HG02759 (cell line): ENCODE data around the gene TAS1R2.
"Not testable (repeated sequence)": the region's sequence is repeated elsewhere in the genome, so short reads cannot be mapped to it uniquely, and the experiment has no call there.

Source experiments
- ATAC-seq: cut with Tn5 transposase; IDR thresholded peaks from one replicate; pipeline ENCODE4 v1.9.1; 2021; ENCODE audit warnings: mild to moderate bottlenecking, moderate library complexity; ENCODE audit not compliant: unreplicated experiment

The TAS1R2 gene

DNA sequence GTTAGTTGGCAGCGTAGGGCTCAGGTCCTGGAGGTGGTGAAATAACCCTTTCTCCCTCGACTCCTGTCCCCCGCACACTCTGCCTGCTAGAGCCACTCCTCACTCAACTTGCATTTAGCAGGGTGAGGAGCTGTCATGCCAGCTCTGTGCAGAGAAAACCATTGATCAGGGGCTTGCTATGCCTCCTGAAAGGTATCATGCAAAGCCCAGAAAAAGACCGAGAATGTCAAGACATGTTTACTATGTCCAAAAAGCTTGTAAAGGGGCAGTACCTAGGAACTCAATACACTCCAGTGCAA lies 24.9 kb upstream of the TAS1R2 start:
- ATAC-seq = no peak

DNA sequence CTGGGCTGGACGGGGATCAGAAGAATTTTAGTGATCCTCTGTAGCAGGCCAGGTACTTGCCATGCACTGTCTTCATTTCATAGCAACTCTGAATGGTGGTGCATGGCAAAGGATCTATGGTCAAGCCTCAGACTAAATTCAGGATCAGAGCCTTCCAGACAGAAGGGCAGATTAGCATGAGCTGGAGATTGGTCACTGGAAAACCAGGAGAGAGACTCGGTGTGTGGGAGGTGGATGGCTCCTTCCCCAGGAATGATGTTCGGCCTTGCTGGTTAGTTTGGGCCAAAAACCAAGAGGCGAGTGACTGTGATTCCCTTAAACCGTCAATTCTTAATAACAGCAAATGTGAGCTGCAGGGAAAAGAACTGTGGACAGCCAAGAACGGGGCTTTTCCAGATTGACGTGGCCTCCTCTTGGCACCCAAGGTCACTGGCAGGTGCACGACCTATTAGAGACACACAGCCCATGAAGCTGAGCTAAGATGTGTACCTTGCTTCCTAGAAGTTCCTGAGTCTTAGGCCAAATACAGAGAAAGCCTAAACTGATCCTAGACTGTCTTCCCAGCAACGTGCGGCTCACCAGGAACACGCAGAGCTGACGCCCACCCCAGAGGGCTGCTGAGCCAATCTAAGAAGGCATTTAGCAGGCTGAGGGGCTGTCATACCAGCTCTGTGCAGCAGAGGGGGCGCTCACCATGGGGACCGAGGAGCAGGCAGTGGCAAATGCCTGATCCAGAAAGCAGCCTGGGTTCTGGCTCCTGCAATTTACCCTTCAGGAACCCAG lies 24.4 kb upstream of the TAS1R2 start:
- ATAC-seq = no peak

DNA sequence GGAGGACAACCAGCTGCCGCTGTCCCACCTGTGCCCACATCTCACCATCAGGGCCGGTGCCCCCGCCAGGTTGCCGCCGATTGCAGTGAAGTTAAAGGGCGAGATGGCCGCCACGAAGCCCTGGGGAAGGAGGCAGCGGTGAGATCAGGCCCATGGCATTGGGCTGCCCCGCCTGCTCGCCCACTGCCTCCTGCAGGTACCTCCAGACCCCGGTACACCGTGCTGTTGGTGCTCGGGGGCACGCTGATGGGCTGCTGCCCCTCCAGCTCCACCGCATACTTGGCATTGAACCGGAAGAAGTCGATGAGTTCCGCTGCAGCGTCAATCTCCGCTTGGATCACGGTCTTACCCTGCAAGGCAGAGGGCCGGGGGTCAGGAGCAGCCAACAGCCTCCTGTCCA lies 23.6 kb upstream of the TAS1R2 start:
- no peak for ATAC-seq

DNA sequence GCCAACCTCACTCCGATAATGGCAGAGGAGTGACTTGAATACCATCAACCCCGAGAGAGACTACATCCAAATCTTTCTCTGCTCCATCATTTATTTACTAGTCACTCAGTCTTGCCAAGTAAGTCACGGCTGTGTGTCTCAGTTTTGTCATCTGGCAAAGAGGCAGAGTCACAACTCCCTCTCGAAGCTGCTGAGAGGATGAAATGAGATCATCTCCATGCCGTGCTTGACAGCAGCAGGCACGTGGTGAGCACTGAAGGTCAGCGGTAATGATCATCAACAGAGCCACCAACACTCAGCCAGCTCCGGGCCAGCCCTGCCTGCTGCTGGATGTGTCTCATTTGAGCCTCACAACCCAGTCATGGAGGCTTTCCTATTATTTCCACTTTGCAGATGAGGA lies 23.0 kb upstream of the TAS1R2 start:
- ATAC-seq = no peak

DNA sequence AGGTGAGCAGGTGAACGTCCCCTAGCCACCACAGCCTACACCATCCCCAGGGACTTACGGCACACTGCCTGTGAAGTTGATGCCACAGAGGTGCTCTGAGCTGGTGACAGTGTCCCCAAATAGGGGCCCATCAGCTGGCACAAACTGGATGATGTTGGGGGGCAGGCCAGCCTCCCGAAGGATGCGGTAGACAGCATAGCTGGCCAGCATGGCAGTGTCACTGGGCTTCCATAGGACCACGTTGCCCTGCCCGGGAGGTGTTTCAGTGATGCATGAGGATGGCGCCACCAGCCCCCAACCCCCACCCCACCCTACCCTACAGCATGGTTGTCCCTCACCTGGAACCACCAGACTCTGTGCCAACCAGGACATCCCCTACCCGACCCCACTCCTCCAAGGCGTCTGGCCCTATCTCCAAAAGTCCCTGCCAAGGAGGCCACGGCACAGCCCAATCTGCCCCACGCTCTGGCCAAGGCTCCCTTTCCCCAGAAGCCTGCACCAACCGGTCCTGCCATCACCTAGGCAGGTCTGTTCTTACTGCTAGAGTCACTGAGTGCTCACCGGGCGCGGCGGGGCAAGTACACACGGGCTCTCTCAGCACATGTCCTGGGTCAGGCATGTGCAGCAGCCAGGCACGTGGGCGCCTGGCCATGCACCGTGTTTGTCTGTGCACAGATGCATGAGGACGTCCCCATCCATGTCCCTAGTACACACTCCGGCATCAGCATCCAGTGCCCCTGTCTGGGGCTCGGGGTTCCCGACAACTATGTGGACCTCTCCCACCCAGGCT lies 22.4 kb upstream of the TAS1R2 start:
- ATAC-seq = no peak

DNA sequence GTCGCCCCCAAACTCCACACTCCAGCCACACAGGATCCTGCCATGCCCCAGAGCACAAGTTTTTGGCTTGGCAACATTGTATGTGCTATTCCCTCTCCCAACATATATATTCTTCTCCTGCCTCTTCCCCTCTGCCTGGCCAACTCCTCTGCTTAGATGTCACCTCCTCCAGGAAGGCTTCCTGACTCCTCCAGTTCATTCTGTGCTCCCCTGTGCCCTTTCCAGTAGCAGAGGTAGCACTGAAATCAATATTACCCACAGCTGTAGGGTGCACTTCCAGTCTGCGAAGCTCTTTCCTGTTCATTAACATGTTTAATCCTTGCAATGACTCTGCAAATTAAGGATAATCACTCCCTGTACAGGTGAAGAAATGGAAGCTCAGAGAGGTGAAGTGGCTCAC lies 21.7 kb upstream of the TAS1R2 start:
- no peak for ATAC-seq

DNA sequence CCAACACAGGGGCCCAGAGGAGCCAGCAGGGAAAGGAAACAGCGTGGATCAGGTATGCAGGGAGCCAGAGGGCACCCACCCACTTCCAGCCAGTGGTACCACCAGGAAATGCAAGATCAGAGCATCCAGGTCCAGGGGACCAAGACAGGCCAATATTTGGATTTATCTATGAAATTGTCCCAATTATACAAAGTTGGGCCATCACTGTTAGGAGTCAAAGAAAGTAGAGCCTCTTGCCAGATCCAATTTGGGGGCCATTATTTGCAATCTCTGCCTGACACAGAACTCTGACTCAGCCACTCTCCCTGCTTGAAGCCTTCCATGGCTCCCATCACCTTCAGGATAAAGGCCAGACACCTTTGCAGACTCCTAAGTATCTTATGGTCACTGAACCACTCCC lies 21.1 kb upstream of the TAS1R2 start:
- no peak for ATAC-seq

DNA sequence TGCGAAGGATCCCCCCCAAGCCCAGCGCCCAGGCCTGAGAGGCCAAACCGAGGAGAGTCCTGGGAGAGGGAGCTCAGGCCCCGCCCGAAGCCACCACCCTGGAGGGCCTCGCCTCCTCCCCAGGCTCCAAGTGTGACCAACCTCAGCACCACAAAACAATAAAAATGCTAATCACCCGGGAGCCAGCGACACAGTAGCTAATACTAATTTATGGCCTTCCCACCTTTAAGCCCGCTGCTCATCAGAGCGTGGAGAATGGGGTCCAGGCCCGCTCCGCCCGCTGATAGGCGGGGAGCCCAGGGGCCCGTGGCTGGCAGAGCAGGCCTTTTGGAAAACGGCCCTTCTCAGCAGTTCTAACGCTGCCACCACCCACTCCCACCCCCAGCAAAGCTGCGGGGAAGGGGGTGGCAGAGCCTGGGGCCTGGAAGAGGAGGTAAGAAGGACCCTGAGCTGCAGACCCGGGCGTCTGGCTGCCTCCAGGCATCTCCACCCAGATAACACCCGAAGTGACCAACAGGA lies 20.4 kb upstream of the TAS1R2 start:
- no peak for ATAC-seq

DNA sequence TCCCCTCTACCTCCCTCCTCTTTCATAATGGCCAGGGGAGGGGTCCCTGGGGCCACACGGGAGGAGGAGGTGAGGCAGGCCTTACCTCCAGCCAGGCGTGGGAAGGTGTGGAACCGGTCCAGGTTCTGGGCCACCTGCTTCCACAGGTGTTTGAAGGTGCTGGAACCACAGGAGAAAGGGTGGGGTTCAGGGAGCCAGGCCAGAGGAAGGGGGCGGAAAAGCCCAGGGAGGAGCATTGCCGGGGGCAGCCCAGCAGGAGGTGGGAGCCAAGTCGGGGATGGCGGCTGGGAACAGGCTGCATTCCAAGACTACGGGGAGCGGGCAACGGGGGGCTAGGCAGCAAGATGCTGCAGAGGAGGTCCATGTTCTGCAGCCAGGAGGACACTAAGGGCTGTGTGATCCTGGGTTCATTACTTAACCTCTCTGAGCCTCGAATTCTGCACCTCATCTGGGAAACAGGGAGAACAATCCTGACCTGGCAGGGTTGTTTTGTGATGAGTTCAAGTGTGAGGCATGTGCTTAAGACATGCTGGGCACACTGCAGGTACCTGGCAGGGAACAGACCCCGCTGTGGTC lies 19.8 kb upstream of the TAS1R2 start:
- no peak for ATAC-seq

DNA sequence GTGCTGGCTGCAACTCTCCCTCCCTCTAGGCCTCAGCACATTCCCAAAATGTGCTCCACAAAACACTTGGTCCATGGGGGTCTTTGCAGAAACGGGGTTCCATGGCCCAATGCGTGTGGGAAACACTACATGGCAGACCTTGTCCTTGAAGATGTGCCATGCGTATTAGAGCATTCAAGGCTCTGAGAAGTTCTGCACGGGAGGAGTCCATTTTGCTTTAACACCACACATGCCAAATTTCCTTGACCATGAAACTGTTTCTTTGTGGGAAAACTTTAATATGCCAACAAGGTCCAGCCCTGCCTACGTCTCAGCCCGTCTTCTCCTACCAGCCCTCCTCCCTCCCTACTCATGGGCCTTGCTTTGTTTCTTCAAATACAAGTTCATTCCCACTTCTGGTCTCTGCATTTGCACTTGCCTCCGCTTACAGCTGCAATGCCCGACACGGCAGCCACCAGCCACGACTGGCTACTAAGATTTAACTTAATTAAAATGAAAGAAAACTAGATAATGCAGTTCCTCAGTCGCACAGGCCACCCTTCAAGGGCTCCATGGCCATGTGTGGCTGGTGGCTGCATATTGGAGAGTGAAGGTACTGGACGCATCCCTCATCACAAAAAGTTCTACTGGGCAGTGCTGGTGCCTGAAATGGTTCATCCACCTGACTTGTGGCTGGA lies 19.2 kb upstream of the TAS1R2 start:
- ATAC-seq = no peak

DNA sequence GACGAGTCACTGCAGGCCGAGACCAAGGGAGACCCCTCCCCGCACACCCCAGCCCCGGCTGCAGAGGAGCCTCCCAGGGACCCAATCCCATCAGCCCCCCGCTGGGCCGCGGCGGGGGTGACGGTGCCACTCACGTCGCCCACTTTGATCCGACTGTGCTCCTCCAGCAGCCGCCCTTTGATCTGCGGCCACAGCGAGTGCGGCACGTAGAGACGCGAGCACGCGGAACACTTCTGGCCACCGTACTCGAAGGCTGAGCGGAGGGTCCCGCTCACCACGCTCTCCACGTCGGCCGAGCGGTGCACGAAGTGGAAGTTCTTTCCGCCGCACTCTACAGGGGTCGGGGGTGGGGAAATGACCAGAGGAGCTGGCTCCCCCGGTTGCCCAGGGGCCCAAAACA lies 17.8 kb upstream of the TAS1R2 start:
- ATAC-seq = no peak

DNA sequence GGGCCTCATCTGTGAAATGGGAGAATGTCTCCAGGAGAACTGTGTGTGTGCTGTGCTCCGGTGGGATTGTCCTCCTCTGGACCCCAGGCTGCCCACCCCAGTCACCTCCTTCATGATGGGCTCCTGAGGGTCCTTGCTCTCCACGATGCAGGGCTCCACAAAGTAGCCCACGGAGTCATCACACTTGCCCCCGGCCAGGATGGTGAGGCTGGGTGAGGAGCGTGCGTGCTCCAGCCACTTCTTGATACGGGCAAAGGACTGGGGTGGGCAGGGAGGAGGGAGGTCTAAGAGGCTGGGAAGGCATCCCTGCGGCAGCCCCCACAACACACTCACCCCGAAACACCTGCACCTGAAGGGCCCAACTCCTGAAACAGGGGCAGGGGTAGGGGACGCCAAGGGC lies 16.8 kb upstream of the TAS1R2 start:
- no peak for ATAC-seq

DNA sequence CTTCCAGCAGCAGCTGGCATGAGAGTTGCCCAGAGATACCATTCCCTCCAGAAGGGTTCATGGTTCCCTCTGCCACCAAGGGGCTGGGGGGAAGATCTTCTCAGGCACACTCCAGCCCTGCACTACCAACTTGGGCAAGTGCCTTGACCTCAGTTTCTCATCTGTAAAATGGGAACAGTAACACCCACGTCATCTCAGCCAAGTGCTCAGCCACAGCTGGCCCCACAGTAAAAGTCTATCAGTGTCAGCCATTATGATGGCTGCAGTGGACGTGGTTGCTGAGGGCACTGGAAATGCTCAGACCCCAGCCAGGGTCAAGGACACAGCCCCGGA lies 16.3 kb upstream of the TAS1R2 start:
- ATAC-seq = no peak

DNA sequence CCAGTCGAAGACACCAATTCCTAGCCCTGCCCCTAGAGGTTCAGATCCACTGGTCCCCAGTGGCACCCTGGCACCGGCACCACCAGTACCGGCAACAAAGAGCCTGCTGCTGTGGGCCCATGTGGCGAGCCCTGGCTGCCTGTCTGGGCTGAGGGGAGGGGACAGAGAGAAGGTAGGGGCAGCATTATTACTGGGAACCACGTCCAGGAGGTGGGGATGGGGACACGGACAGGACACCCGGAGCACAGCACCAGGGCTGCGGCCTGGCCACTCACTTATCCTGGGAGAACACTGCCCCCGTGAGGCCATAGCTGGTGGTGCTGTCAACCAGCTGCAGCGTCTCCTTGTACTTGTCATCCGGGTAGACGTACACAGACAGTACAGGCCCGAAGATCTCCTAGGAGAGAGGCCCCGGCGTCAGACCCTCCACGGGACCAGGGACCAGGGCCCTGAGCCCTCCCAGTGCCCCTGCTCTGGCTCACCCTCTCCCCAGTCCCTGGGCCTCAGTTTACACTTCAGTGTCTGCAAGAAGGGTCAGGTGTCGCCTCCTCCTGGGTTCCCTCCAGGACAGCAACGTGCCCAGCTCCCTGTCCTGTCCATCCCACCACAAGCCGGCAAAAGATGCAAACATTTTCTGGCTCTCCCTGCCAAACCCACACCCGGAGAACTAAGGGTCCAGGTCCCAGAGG lies 15.8 kb upstream of the TAS1R2 start:
- no peak for ATAC-seq

DNA sequence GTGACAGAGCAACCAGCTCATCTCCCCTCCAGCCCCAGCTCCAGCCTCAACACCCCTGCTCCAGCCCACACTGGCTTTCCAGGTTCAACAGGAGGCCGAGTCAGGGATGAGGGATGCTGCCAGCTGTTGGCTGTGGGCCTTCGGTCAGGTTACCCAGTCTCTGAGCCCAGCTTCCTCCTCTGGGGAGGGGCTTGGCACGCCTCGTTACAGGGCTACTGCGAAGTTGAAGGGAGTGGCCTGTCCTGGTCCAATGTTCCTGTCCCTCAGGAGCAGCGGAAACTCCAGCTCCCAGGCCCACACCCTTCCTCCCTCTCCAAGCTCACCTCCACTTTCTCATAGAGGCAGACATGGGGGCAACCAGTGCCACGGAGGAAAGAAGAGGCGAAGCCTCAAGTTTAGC lies 15.1 kb upstream of the TAS1R2 start:
- no peak for ATAC-seq

DNA sequence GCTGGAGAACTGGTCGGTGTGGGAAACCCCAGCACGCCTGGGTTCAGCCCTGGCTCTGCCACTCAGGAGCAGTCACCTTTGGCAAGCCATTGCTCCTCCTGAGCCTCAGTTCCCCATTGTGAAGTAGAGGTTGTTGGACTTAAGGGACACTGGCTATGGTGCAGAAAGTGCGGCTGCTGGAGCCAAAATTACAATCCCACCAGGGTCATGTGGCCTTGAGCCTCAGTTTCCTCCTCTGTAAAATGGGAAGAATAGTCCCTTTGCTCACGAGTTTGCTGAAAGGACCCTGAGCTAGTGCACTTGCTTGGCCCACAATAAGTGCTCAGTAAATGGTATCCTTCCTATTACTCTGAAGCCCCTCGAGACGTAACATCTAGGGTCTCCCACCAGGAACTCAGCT lies 14.6 kb upstream of the TAS1R2 start:
- ATAC-seq = no peak

DNA sequence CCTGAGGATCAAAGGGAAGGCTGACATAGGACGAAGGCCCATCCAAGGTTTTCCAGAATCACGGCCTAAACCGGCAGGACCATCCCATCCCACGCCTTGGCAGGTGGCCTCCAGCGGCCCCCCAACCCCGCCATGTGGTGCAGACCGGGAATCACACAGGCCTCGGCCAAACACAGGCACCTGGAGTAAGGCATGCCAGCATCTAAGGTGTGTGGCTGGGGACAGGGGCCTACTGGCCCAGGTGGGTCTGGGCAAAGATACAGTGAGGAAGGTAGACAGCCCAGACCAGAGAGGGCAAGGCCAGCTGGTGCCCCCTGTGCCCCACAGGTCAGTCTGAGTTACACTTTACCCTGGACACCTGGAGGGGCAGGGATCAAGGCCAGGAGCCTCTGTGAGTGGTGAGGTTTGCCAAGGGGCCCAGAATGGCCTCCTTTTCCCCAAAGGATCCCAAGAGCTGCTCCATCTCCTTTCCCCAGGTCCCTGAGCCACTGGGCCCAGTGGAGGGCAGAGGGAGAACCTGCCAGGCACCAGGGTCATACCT lies 12.7 kb upstream of the TAS1R2 start:
- no peak for ATAC-seq

DNA sequence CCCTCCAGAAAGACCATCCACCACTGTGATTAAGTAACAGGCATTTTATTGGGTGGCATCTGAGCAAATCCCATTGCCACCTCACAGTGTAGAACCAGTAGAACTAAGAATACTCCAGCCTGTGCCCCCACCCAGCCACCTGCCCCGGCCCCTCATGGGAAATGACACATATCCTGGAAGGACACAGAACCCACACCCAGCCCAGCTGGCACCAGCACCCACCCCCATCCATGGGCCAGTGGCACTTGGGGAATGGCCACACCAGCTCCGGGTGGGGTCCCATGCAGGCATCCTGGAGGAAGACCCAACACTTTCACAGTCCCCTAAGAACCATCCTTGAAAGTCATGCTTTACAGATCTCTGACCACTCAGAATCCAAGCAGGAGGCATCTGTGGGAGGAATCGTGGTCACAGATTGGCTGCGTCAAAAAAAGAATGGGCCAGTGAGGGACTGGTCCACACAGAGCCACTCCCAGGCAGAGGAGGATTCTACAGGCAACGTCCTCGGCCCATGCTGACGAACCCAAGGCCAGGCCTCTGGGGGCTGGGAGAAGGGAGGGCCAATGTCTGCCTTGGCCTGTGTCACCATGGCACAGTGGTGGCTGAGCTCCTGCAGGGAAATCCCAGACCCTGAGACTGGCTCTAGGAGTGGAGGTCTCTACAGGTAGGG lies 12.1 kb upstream of the TAS1R2 start:
- ATAC-seq = no peak

DNA sequence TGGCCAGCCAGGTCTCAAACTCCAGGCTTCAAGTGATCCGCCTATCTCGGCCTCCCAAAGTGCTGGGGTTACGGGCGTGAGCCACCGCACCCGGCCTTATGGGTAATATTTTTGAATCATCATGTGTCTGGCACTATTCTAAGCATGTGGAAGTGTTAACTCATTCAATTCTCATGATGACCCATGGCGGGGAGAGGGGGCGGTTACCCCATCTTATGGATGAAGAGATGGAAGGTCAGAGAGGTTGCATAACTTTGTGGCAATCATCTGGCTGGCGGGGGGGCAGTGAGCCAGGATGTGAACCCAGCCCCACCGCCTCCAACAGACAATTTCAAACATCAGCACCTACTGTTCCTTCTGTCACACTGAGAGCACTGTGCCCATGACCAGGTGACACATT lies 11.5 kb upstream of the TAS1R2 start:
- ATAC-seq = no peak

DNA sequence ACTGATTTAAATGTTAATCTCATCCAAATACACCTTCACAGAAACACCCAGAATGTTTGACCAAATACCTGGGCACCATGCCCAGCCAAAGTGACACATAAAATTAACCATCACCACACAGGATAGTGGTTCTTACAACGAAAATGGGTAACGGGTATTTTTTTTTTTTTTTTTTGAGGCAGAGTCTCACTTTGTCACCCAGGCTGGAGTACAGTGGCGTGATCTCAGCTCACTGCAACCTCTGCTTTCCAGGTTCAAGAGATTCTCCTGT lies 11.1 kb upstream of the TAS1R2 start:
- not testable (repeated sequence) for ATAC-seq
